ENCODE measurements around the gene HMX1. TPM values are rescaled to one million over a fixed set of nuclear protein-coding genes. Genes with fewer than 3 reads are reported as not detected.

The HMX1 gene
- total RNA-seq, 1 experiment from 2014 or later: not detected

- DNase-seq (ENCODE audit: unreplicated experiment): no peak
- Mint-ChIP-seq H3K4me1 (ENCODE audit: insufficient read depth, unreplicated experiment) (no peaks in the 10 kb centered on the region), H3K4me3 (ENCODE audit: unreplicated experiment) (no peak overlapping the region), H3K27me3 (ENCODE audit: insufficient read depth, unreplicated experiment) (no peaks in the 10 kb centered on the region), H3K9me3 (ENCODE audit: unreplicated experiment) (peaks cover 9% of the 10 kb centered on the region), H3K36me3 (ENCODE audit: insufficient read depth, unreplicated experiment) (no peaks in the 10 kb centered on the region), H3K27ac (ENCODE audit: low read depth, unreplicated experiment) (no peak overlapping the region)
- intact Hi-C loops (cut with micrococcal nuclease): no loop called here
- CTCF ChIA-PET: interaction anchor here (0.7 kb wide), 1 partner anchor 145 kb away, joined by 5 read pairs; no protein-coding TSS in a partner anchor
- TF ChIP-seq CTCF (IDR thresholded peaks at IDR 0.05; ENCODE audit: unreplicated experiment): no peak
- BruUV-seq (replicated peaks): no TSS peak
- POLR2A ChIA-PET: interaction anchor here (1.3 kb wide), 1 partner anchor 19 kb away, joined by 4 read pairs; no protein-coding TSS in a partner anchor
These were observed 52.0 kb downstream of the HMX1 start for GRCh38 chr4:8819473-8820177.

GRCh38 chr4:8819019-8819418 is 52.6 kb downstream of the HMX1 start:
- intact Hi-C loops (cut with micrococcal nuclease): no loop called here
- no peaks in the 10 kb centered on the region for H3K36me3 Mint-ChIP-seq (ENCODE audit: insufficient read depth, unreplicated experiment)
- no peak for TF ChIP-seq CTCF (IDR thresholded peaks at IDR 0.05; ENCODE audit: unreplicated experiment)
- BruUV-seq (replicated peaks): no TSS peak
- H3K9me3 Mint-ChIP-seq (ENCODE audit: unreplicated experiment): peaks cover 6% of the 10 kb centered on the region
- no peak for DNase-seq (ENCODE audit: unreplicated experiment)
- ChIA-PET CTCF (no interaction called here), POLR2A (interaction anchor here (1.3 kb wide), 1 partner anchor 20 kb away, joined by 4 read pairs; no protein-coding TSS in a partner anchor)
- H3K4me1 Mint-ChIP-seq (ENCODE audit: insufficient read depth, unreplicated experiment): no peaks in the 10 kb centered on the region
- H3K4me3 Mint-ChIP-seq (ENCODE audit: unreplicated experiment): no peak overlapping the region
- no peak overlapping the region for H3K27ac Mint-ChIP-seq (ENCODE audit: low read depth, unreplicated experiment)
- no peaks in the 10 kb centered on the region for H3K27me3 Mint-ChIP-seq (ENCODE audit: insufficient read depth, unreplicated experiment)

- no peak for TF ChIP-seq CTCF (IDR thresholded peaks at IDR 0.05; ENCODE audit: unreplicated experiment)
- Mint-ChIP-seq H3K4me1 (ENCODE audit: insufficient read depth, unreplicated experiment) (no peaks in the 10 kb centered on the region), H3K4me3 (ENCODE audit: unreplicated experiment) (no peak overlapping the region), H3K36me3 (ENCODE audit: insufficient read depth, unreplicated experiment) (no peaks in the 10 kb centered on the region), H3K27me3 (ENCODE audit: insufficient read depth, unreplicated experiment) (no peaks in the 10 kb centered on the region), H3K9me3 (ENCODE audit: unreplicated experiment) (no peaks in the 10 kb centered on the region), H3K27ac (ENCODE audit: low read depth, unreplicated experiment) (no peak overlapping the region)
- no peak for DNase-seq (ENCODE audit: unreplicated experiment)
- intact Hi-C loops (cut with micrococcal nuclease): no loop called here
- no TSS peak for BruUV-seq (replicated peaks)
- ChIA-PET POLR2A (interaction anchor here (1.3 to 2.1 kb wide), 2 partner anchors 21 to 22 kb away, joined by 4 to 5 read pairs; no protein-coding TSS in a partner anchor), CTCF (interaction anchor here (0.6 kb wide), 2 partner anchors 550 to 1282 kb away, joined by 3 to 4 read pairs; no protein-coding TSS in a partner anchor)
These were observed 53.4 kb downstream of the HMX1 start for GRCh38 chr4:8818063-8818881.

- TF ChIP-seq CTCF (IDR thresholded peaks at IDR 0.05; ENCODE audit: unreplicated experiment): no peak
- no TSS peak for BruUV-seq (replicated peaks)
- Mint-ChIP-seq H3K27ac (ENCODE audit: low read depth, unreplicated experiment) (no peak overlapping the region), H3K4me1 (ENCODE audit: insufficient read depth, unreplicated experiment) (no peaks in the 10 kb centered on the region), H3K27me3 (ENCODE audit: insufficient read depth, unreplicated experiment) (no peaks in the 10 kb centered on the region), H3K36me3 (ENCODE audit: insufficient read depth, unreplicated experiment) (no peaks in the 10 kb centered on the region), H3K9me3 (ENCODE audit: unreplicated experiment) (no peaks in the 10 kb centered on the region), H3K4me3 (ENCODE audit: unreplicated experiment) (no peak overlapping the region)
- no peak for DNase-seq (ENCODE audit: unreplicated experiment)
- ChIA-PET CTCF (interaction anchor here (0.6 to 1.1 kb wide), 3 partner anchors 36 to 1282 kb away, joined by 3 to 5 read pairs (median 4); no protein-coding TSS in a partner anchor), POLR2A (interaction anchor here (2.1 kb wide), 1 partner anchor 21 kb away, joined by 5 read pairs; no protein-coding TSS in a partner anchor)
- intact Hi-C loops (cut with micrococcal nuclease): no loop called here
These were observed 53.9 kb downstream of the HMX1 start for GRCh38 chr4:8817813-8818062.
